ENCODE data around the gene BOK. TPM values are rescaled to one million over a fixed set of nuclear protein-coding genes. Genes with fewer than 3 reads are reported as not detected.
"Not testable (repeated sequence)": the region's sequence is repeated elsewhere in the genome, so short reads cannot be mapped to it uniquely, and the experiment has no call there.

BOK gene
- total and polyA plus RNA-seq, 9 of the 15 experiments (the other 6 are each of a cell fraction or from before 2014, with no cell fraction given) = 0.03 to 3.3 (median 2.0) TPM; not detected in 1

DNA sequence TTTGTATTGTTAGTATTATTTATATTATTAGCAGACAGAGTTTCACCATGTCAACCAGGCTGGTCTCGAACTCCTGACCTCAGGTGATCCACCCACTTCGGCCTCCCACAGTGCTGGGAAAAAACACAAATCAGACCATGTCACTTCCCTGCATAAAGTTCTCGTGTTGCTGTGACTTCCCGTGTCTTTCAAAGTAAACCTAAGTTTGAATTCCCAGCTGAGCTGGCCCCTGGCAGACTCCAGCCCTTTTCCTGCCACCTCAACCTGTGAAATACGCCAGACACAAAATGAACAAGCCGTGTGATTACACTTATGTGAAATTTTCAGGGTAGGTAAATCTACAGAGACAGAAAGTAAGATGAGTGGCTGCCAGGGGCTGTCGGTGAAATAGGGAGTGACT lies 7.9 kb downstream of the BOK start (continued):
- TF ChIP-seq CHD1 (IDR thresholded peaks at IDR 0.05; ENCODE audit: low read length) (no peak), AFF4 (CRISPR knock-in tag; IDR thresholded peaks at IDR 0.05) (no peak), POLR2AphosphoS5 (IDR thresholded peaks at IDR 0.05; ENCODE audit: control insufficient read depth, insufficient read depth, low read depth, low read length) (no peak), ZNF174 (CRISPR knock-in tag; IDR thresholded peaks at IDR 0.05) (no peak), ZNF143 (CRISPR knock-in tag; IDR thresholded peaks at IDR 0.05) (no peak)
- TF ChIP-seq, protein P1, sequence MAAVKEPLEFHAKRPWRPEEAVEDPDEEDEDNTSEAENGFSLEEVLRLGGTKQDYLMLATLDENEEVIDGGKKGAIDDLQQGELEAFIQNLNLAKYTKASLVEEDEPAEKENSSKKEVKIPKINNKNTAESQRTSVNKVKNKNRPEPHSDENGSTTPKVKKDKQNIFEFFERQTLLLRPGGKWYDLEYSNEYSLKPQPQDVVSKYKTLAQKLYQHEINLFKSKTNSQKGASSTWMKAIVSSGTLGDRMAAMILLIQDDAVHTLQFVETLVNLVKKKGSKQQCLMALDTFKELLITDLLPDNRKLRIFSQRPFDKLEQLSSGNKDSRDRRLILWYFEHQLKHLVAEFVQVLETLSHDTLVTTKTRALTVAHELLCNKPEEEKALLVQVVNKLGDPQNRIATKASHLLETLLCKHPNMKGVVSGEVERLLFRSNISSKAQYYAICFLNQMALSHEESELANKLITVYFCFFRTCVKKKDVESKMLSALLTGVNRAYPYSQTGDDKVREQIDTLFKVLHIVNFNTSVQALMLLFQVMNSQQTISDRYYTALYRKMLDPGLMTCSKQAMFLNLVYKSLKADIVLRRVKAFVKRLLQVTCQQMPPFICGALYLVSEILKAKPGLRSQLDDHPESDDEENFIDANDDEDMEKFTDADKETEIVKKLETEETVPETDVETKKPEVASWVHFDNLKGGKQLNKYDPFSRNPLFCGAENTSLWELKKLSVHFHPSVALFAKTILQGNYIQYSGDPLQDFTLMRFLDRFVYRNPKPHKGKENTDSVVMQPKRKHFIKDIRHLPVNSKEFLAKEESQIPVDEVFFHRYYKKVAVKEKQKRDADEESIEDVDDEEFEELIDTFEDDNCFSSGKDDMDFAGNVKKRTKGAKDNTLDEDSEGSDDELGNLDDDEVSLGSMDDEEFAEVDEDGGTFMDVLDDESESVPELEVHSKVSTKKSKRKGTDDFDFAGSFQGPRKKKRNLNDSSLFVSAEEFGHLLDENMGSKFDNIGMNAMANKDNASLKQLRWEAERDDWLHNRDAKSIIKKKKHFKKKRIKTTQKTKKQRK (IDR thresholded peaks at IDR 0.05; ENCODE audit: borderline replicate concordance, low read depth, low read length) = no peak
- TF ChIP-seq, protein P2, sequence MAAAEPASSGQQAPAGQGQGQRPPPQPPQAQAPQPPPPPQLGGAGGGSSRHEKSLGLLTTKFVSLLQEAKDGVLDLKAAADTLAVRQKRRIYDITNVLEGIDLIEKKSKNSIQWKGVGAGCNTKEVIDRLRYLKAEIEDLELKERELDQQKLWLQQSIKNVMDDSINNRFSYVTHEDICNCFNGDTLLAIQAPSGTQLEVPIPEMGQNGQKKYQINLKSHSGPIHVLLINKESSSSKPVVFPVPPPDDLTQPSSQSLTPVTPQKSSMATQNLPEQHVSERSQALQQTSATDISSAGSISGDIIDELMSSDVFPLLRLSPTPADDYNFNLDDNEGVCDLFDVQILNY (CRISPR knock-in tag; IDR thresholded peaks at IDR 0.05) = no peak

DNA sequence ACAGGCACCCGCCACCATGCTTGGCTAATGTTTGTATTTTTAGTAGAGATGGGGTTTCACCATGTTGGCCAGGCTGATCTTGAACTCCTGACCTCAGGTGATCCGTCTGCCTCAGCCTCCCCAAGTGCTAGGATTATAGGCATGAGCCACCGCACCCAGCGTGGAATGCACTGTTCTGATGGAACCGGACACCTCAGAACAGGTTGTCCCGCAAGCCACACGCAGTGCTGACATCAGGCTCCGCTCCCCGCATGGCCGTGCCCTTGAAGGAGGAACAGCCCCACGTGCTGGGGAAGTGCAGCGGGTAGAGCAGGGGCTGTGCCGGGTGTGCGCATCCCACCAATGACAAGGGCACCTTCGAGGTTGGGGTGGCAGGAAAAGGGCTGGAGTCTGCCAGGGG lies 8.7 kb downstream of the BOK start:
- H4K20me1 ChIP-seq (replicated peaks; ENCODE audit: control insufficient read depth, insufficient read depth, low read length); ATAC-seq; CTCF ChIA-PET (ENCODE audit: low intra/inter-chr PET ratio); H3K9me3 ChIP-seq (replicated peaks; ENCODE audit: control insufficient read depth, insufficient read depth, low read depth, low read length); FAIRE-seq; H3K36me3 ChIP-seq (ENCODE audit: control insufficient read depth, insufficient read depth, low read length); DNase-seq (ENCODE audit: extremely low read depth in 1 of 4, low spot score in 3 of 4); H3K9ac ChIP-seq (ENCODE audit: insufficient read depth in 1 of 2, low read depth in 2 of 2, low read length in 2 of 2); H3K79me2 ChIP-seq (ENCODE audit: control insufficient read depth, insufficient read depth, low read length); H3K9me1 ChIP-seq (ENCODE audit: control insufficient read depth, insufficient read depth, low read length); intact Hi-C loops (cut with micrococcal nuclease); BruUV-seq (replicated peaks); H3K4me2 ChIP-seq (ENCODE audit: insufficient read depth, low read length); H3K27me3 ChIP-seq (ENCODE audit: control insufficient read depth in 2 of 2, insufficient read depth in 2 of 2, low read length in 2 of 2); in situ Hi-C loops (cut with MboI); H3K4me3 ChIP-seq; H2AFZ ChIP-seq (ENCODE audit: low read depth, low read length); H3K27ac ChIP-seq (ENCODE audit: extremely low read depth, low read depth, low read length): not testable (repeated sequence)
- WGBS (ENCODE audit: insufficient coverage, low coverage, missing lambda C conversion rate) = 68% methylated on average over 8 of the region's 15 CpGs
- POLR2A ChIA-PET = interaction anchor here (1.0 kb wide), 1 partner anchor 16 kb away, joined by 3 read pairs; no protein-coding TSS in a partner anchor
- H3K4me1 ChIP-seq (replicated peaks in 1 of 2; ENCODE audit: control insufficient read depth in 2 of 2, insufficient read depth in 2 of 2, low read length in 2 of 2) = peaks cover 0 to 43% of the 10 kb centered on the region in 2 experiments; a peak in 2 of 5 replicates

Measured in K562 (cell line).